HAP-1 (cell line): ENCODE data around the gene ATRIP.
A peak's percentile ranks its signal among the peaks of the same experiment; 100 is the strongest.

Experiments
- DNase-seq, 2 experiments: peaks; one replicate each; pipeline ENCODE4 v3.0.0-alpha.2; 2016 to 2020; ENCODE audit warnings: low spot score in 2 of 2
- H3K27me3 ChIP-seq: fragments of 250-450 bp; sonication (Bioruptor Pico); 2 replicates; pipeline ENCODE4 v1.5.1; 2020; ENCODE audit warnings: low read depth, mild to moderate bottlenecking, moderate library complexity
- H3K36me3 ChIP-seq: fragments of 250-450 bp; sonication (Bioruptor Pico); replicated peaks from 2 replicates; pipeline ENCODE4 v1.5.1; 2020; ENCODE audit warnings: mild to moderate bottlenecking
- H3K4me1 ChIP-seq: fragments of 250-450 bp; sonication (Bioruptor Pico); 2 replicates; pipeline ENCODE4 v1.5.1; 2020; ENCODE audit warnings: mild to moderate bottlenecking
- H3K4me3 ChIP-seq: fragments of 250-450 bp; sonication (Bioruptor Pico); 2 replicates; pipeline ENCODE4 v1.5.1; 2020; ENCODE audit warnings: mild to moderate bottlenecking, moderate library complexity
- H3K9me3 ChIP-seq: fragments of 250-450 bp; sonication (Bioruptor Pico); 2 replicates; pipeline ENCODE4 v1.5.1; 2020; ENCODE audit warnings: mild to moderate bottlenecking, moderate library complexity
- in situ Hi-C: fragments of 300-500 bp; cut with MboI; formaldehyde crosslinking; loops from 3 replicates; pipeline ENCODE4 v1.14.3; 2020; ENCODE audit warnings: low sequenced_read_pairs, inconsistent platforms, mixed read lengths

Gene ATRIP

DNA sequence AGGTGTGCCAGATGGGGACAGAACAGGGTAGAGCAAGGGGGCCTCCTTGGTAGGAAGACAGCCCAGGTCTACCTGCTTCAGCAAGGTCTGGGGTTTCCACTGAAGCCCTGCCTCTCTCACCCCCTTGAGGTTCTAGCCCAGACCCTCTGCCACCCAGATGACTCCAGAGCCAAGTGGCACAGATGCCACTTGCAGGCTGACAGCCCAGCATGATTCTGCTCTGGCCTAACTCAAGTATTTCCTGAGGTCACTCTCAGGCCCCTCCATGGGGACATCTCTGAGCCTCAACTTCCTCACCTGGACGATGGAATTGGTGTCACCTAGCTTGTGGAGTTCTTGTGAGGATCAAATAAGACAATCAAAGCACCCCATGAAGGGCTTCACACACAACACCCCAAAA lies 40.6 kb upstream of the ATRIP start:
- Histone ChIP-seq H3K9me3 (no peaks in the 10 kb centered on the region), H3K27me3 (no peaks in the 10 kb centered on the region), H3K4me1 (no peaks in the 10 kb centered on the region), H3K4me3 (no peak overlapping the region), H3K36me3 (peaks cover 7% of the 10 kb centered on the region)
- DNase-seq, result no peak
- in situ Hi-C loops, result no loop called here

DNA sequence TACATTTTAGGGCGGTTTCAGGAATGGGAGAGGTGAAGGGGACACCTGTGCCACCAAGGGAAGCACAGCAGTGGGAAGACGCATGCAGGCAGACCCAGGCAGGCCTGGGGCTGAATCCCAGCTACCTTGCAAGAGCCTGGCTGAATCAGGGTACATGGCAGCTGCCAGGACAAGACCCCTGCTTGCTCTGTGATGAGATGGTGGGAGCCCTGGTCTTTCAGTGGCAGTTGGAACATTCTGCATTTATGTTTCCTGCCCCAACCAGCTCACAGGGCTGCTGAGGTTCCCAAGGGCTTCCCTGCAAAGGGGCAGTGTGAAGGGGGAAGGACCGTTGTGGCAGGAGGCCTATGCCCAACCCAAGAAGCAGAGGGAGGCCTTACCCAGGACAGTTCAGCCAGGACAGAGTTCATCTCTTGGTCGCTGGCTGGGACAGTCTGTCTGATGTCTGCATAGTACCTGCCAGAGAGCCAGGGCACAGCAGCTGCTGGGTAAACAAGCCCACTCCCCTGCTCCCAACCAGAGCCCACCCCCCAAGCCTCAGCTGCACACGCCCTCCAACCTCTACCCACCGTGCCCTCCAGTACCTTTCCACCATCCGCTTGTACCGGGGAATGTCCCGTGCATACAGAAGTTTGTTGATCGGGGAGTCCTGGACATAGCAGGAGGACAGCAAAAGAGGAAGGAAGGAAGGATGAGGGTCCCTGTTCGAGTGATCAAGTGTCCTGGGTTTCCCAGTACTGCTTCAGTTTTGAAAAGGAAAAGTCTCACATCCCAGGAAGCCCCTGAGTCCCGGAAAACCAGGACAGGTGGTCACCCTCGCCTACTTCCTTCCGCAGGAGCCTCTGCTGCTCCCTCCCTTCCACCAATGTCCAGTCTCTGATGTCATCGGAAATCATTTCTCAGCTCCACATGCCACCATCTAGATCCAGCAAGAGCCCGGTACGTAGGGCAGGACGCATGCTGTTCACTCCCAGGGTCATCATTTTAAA lies 39.8 kb upstream of the ATRIP start:
- in situ Hi-C loops, result no loop called here
- Histone ChIP-seq H3K4me1 (no peaks in the 10 kb centered on the region), H3K36me3 (peaks cover 8% of the 10 kb centered on the region), H3K9me3 (no peaks in the 10 kb centered on the region), H3K4me3 (no peak overlapping the region), H3K27me3 (no peaks in the 10 kb centered on the region)
- DNase-seq, result peak in 1 of 2 experiments; percentile 4

DNA sequence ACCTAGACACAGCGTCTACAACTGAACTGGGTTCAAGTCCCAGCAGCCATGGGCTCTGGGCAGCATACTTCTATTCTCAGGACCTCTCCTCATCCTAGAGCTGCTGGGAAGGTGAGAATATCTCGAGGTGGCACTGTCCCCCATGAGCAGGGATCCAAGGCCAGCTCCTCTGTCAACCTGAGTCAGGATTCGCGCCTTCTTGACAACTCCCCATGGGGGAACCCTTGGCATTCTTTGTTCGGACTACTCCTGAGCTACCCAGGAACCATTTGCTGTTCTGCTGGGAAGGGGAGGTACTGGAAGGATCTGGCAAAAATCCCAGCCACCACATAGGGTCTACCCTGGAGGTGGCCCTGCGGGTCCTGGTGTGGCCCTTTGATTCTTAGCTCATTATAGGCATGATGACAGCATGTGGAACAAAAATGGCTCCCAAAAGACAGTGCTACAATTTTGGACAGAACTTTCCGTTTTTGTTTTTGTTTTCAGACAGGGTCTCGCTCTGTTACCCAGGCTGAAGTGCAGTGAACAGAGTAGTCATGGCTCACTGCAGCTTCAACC lies 38.9 kb upstream of the ATRIP start:
- H3K27me3 ChIP-seq, result no peaks in the 10 kb centered on the region
- no peaks in the 10 kb centered on the region for H3K9me3 ChIP-seq
- H3K36me3 ChIP-seq, result peaks cover 8% of the 10 kb centered on the region
- in situ Hi-C loops, result no loop called here
- H3K4me3 ChIP-seq, result no peak overlapping the region
- H3K4me1 ChIP-seq, result no peaks in the 10 kb centered on the region
- peak in 1 of 2 experiments; percentile 5 for DNase-seq

DNA sequence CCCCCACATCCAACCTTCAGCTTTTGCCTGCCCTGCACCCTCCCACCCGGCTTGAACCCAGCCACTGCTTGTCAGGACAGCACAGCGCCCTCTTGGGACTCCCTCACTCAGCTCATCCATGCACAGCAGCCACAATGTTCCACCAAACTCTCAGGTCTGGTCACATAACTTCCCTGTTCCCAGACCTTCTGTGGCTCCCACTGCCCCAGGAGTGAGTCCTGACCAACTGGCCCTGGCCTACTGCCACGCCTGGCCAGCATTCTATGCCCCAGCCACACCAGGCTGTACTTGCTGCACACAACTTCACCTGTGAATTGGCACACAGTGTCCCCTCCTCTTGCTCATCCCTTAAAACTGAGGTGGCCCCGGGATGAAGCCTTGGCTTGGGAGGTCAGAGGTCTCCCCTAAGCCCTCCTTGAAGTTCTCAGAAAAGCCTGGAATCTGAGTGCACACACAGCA lies 37.7 kb upstream of the ATRIP start:
- H3K4me3 ChIP-seq, result no peak overlapping the region
- no peaks in the 10 kb centered on the region for H3K9me3 ChIP-seq
- DNase-seq, result peak in 1 of 2 experiments; percentile 12
- H3K27me3 ChIP-seq, result no peaks in the 10 kb centered on the region
- no peaks in the 10 kb centered on the region for H3K4me1 ChIP-seq
- in situ Hi-C loops, result no loop called here
- peaks cover 8% of the 10 kb centered on the region for H3K36me3 ChIP-seq

DNA sequence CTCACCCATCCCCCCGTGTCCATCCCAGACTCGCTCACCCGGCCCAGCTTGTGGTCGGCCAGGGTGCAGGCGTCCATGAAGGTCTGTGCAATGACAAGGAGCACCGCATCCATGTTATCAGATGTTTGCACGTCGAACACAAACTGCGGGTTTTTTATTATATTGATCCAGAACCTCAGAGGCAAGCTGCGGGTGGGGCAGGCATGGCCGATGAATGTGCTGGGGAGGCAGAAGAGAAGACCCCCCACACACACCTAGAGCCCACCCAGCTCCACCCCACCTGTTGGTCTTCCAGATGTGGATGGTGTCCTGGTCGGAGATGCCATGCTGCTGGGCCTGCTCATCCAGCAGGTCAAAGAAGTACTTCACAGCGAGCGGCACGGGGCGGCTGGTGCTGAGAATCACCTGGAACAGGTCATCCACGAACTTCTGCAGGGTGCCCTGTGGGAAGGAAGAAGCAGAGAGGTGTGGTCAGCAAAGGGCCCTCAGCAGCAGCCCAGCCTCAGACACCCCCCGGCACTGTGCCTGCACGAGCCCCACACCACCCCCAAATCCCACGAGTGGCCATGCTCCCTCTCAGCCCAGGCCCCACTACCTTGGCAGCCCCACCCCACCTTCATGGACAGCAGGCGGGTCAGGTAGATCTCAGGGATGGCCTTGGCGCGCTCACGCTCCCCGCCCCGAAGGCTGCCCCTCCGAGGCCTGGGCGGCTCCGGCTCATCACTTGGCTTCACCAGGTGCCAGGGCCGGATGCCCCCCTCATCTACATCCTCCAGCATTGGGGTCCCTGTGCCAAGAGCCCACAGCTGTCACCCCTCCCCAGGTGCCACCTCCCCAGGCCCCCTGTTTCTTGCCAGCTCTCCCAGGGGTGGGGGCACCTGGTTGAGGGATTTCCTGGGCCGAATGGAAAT lies 37.0 kb upstream of the ATRIP start:
- Histone ChIP-seq H3K27me3 (no peaks in the 10 kb centered on the region), H3K36me3 (peaks cover 10% of the 10 kb centered on the region), H3K9me3 (no peaks in the 10 kb centered on the region), H3K4me1 (no peaks in the 10 kb centered on the region), H3K4me3 (no peak overlapping the region)
- peak in 1 of 2 experiments; percentile 5 for DNase-seq
- in situ Hi-C loops, result no loop called here

DNA sequence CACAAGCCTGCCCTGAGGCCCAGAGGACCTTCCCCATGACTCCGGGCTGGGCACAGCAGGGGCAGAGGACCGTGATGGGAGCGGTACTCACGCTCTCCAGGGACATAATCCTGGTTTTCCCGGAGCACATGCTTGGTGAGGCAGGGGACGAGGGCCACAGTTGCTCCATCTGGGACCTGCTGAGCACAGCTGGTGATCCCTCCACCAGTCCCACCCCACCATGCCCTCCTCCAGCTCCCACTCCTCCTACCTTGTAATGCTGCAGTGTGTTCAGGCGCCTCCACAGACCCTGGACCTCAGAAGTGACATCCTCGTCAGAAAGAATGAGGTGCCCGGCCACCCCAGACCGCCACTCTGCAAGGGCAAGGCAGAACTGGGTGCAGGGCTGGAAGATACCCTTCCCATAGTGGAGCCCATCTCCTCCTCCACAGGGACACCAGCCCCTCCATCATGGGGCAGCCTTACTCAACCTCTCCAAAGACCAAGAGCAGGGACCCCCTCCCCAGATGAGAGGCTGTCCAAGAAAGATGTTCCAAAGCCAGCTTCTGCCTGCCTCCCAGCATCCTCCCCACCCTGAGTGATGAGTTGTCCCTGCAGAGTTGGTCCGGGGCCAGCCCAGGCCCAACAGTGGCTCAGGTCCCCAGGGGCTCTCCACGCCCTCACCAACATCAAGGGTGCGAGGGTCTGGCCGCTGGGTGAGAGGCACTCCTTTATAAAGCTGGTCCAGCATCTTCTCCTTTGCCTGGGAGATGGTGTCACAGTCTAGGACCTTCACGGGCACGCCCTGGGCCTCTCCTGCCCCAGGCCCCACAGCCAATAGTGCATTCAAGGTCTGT lies 36.1 kb upstream of the ATRIP start:
- DNase-seq, result peak in 1 of 2 experiments; percentile 5
- H3K36me3 ChIP-seq, result peaks cover 13% of the 10 kb centered on the region
- H3K9me3 ChIP-seq, result no peaks in the 10 kb centered on the region
- H3K4me1 ChIP-seq, result no peaks in the 10 kb centered on the region
- no peaks in the 10 kb centered on the region for H3K27me3 ChIP-seq
- in situ Hi-C loops, result no loop called here
- no peak overlapping the region for H3K4me3 ChIP-seq

DNA sequence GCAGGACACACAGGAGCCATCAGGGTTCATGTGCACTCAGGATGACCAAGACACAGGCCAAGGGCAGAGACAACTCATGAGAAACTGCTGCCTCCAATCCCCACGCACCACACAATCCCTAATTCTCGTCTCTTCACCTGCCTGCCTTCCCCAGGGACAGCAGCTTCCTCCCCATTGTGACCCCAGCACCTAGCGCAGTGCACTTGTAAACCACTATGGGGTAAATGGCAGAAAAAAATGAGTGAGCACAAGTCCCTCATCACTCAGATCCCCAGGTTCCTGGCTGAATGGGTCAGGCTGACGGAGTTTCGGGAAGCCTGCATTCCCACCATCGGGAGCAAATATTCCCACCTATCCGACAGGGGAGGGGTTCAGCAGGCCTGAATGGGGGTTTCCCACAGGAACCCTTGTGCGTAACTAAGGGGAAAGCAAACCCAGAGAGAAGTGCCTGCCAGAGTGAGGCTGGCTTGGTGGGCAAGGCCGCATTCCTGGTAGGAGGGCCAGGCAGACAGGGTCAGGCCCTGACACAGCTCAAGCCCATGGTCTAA lies 35.4 kb upstream of the ATRIP start:
- Histone ChIP-seq H3K4me1 (no peaks in the 10 kb centered on the region), H3K9me3 (no peaks in the 10 kb centered on the region), H3K4me3 (no peak overlapping the region), H3K36me3 (peaks cover 13% of the 10 kb centered on the region), H3K27me3 (no peaks in the 10 kb centered on the region)
- in situ Hi-C loops, result no loop called here
- no peak for DNase-seq

DNA sequence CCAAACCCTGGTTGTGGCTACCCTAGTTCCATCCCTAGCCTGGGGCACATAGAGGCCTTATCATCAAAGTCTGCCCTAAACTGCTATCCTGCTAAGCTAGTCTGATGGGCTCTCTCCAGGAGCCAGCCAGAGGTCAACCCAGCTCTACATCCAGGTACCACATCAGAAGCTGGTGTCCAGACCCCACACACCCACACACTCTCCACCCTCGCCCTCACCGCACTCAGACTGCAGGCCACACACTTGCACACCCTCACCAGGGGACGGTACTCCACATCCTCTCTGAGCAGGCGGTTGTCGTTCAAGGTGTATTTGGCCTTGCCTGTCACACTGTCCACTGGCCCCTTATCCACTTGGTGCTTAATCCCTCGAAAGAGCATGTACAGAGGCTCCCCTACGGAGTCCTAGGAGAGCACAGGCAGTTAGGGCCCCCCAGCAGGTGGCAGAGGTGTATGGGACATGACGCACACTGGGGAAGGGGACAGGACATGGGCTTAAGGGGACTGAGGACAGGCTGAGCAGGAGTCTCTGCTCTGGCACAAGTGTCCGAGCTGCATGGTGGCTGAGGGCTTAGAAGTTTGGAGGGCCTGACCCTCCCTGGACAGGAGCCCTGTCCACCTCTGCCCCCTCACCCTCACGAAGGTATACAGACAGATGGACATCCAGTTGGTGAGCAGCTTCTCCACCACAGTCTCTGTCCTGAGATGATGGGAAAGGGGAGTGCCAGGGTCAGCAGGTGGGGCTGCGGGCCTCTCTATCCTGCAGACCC lies 34.7 kb upstream of the ATRIP start:
- Histone ChIP-seq H3K4me1 (no peaks in the 10 kb centered on the region), H3K9me3 (no peaks in the 10 kb centered on the region), H3K4me3 (no peak overlapping the region), H3K27me3 (no peaks in the 10 kb centered on the region), H3K36me3 (peaks cover 13% of the 10 kb centered on the region)
- DNase-seq, result no peak
- in situ Hi-C loops, result no loop called here

DNA sequence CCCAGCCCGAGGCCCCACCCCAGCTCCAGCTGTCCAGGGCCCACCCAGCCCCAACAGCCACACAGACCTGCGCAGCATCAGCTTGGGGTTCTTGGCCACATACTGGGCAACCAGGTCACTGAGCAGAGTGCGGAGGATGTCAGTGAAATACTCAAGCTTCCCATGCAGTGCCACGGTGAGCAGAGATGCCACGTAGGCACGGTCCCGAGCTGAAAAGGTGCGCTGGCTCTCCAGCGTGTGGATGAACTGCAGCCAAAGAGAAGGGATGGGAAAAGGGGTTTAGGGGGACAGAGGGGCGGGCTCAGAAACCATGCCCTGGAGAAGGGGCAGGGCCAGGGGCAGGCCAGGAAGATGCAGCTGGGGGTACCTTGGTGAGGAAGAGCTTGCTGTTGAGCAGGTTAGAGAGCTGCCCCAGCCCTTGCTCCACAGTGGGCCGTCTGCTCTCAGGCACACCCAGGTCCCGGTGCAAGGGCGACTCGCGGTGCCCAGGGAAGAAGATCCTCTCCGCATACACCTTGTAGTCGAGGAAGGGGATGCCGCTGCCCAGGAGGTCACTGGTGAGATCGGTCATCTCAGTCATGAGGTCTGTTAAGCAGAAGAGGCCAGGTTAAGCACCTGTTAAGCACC lies 34.0 kb upstream of the ATRIP start:
- no peaks in the 10 kb centered on the region for H3K27me3 ChIP-seq
- in situ Hi-C loops, result no loop called here
- H3K9me3 ChIP-seq, result no peaks in the 10 kb centered on the region
- H3K4me3 ChIP-seq, result no peak overlapping the region
- DNase-seq, result no peak
- H3K36me3 ChIP-seq, result peaks cover 13% of the 10 kb centered on the region
- H3K4me1 ChIP-seq, result no peaks in the 10 kb centered on the region

DNA sequence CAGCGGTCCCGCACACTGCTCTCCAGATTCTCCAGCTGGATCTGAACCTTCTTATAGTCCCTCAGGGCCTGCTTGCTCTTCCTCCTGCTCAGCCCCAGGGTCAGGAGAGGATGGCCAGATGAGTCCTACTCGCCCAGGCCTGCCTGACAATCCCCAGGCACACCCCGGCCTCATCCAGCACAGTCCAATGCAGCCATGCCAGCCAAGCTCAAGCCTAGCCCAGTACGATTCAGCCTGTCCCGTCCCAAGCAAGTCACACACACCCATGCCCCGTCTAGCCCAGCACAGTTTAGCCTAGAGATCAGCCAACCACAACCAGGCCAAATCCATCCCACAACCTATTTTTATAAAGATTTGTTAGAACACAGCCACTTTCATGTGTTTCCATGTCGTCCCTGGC lies 33.5 kb upstream of the ATRIP start:
- H3K36me3 ChIP-seq, result peaks cover 13% of the 10 kb centered on the region
- in situ Hi-C loops, result no loop called here

DNA sequence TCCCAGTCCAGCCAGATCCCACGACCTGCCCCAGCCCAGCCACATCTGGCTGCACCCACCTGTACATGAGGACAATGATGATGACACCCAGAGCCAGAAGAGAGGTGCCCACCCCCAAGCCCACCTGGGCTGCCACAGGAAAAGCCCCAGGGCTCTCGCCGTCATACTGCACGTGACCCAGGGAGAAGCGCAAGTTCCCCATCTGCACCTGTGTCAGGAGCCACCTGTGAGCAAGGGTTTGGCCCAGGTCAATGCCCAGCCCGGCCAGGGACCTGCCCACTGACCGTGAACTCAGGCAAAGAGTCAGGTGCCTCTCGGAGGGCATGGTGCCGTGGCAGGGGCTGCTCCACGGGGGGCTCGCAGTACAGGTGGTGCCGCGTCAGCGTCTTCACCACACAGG lies 32.9 kb upstream of the ATRIP start:
- Histone ChIP-seq H3K4me1 (no peaks in the 10 kb centered on the region), H3K36me3 (peaks cover 13% of the 10 kb centered on the region), H3K4me3 (no peak overlapping the region), H3K9me3 (no peaks in the 10 kb centered on the region), H3K27me3 (no peaks in the 10 kb centered on the region)
- in situ Hi-C loops, result no loop called here
- no peak for DNase-seq

More for the DNA sequence above, 33.5 kb upstream of the ATRIP start:
- DNase-seq, result no peak
- H3K4me1 ChIP-seq, result no peaks in the 10 kb centered on the region
- no peak overlapping the region for H3K4me3 ChIP-seq
- H3K27me3 ChIP-seq, result no peaks in the 10 kb centered on the region
- H3K9me3 ChIP-seq, result no peaks in the 10 kb centered on the region
